Right lobe of liver (tissue), 6 donors: Measurements from ENCODE around the gene TFEB. TPM values are rescaled to one million over a fixed set of nuclear protein-coding genes. Genes with fewer than 3 reads are reported as not detected.

Experiments used
- ATAC-seq, 4 donors: fragments of 200-7000 bp; cut with Tn5 transposase; one replicate each; pipeline ENCODE4 v1.9.1; 2020; ENCODE audit warnings: mild to moderate bottlenecking in 4 of 4, moderate library complexity in 4 of 4
- DNase-seq, 3 donors: peaks; one replicate each; pipeline ENCODE4 v3.0.0-alpha.2; 2020
- H3K27ac ChIP-seq, 3 donors: fragments of 200-600 bp; one replicate each; pipeline ENCODE4 v1.8.0; 2022
- H3K27me3 ChIP-seq, 2 donors: fragments of 200-600 bp; one replicate each; pipeline ENCODE4 v1.8.0; 2022
- H3K36me3 ChIP-seq, 4 donors: fragments of 200-600 bp; sonication (generic) in 1 of 4; one replicate each; pipeline versions ENCODE4 v1.5.1 to v1.8.0; 2017 to 2022; ENCODE audit warnings: control low read depth in 1 of 4
- H3K4me1 ChIP-seq, 4 donors: fragments of 200-600 bp; sonication (generic) in 1 of 4; one replicate each; pipeline versions ENCODE4 v1.5.1 to v1.8.0; 2017 to 2022; ENCODE audit warnings: control low read depth in 1 of 4
- H3K4me3 ChIP-seq, 3 donors: fragments of 200-600 bp; one replicate each; pipeline ENCODE4 v1.8.0; 2022
- H3K9me3 ChIP-seq, 4 donors: fragments of 200-600 bp; sonication (generic) in 1 of 4; one replicate each; pipeline versions ENCODE4 v1.5.1 to v1.8.0; 2017 to 2022; ENCODE audit warnings: control low read depth in 1 of 4
- POLR2A ChIP-seq: fragments of 450-650 bp; IDR thresholded peaks from one replicate; pipeline ENCODE4 v1.6.1; 2017; ENCODE audit warnings: antibody characterized with exemption, mild to moderate bottlenecking
- WGBS: methylation state at CpG from one replicate; pipeline ENCODE4 v1.1.6; 2018; ENCODE audit warnings: low coverage, low lambda C conversion rate; ENCODE audit not compliant: insufficient coverage; ENCODE audit errors: missing lambda C conversion rate; 5-methylcytosine and 5-hydroxymethylcytosine counted together
- intact Hi-C, 2 donors: fragments of 100-400 bp; cut with DNase I; formaldehyde crosslinking; loops; one replicate each; pipeline versions ENCODE4 v1.11.2 to v1.14.1; 2022
- total RNA-seq, 6 experiments: library from RNA; depleted of rRNA in 2 of 6; stranded (reverse); fragments of >200 nt in 2 of 6; fragmentation: NEBNext Ultra II Directional in 3 of 6; extraction: Animal tissue kit (Norgen Biotek cat#: 25700) in 3 of 6; gene quantifications; one replicate each; pipeline versions ENCODE4 v1.1.0 to v1.2.4, GENCODE V29; 2016 to 2023
- TF ChIP-seq, protein P1 (sequence below), 4 donors: fragments of 200-600 bp in 3 of 4; fragments of 450-650 bp in 1 of 4; IDR thresholded peaks; one replicate each; pipeline versions ENCODE4 v1.5.1 to v1.8.0; 2016 to 2022; ENCODE audit warnings: antibody characterized with exemption in 4 of 4, mild to moderate bottlenecking in 2 of 4
- donor health status: DM: no; HTN: yes; CAD: no.
- donor health status: DM: no; HTN: no; CAD: no.
- donor health status: DM: no; HTN: no; CAD: no.
- donor health status: DM: no; HTN: yes; CAD: no.
- donor health status: DM: no; HTN: yes; CAD: no.

The TFEB gene
- total RNA-seq, 6 experiments from 2014 or later, result 4.5 to 9.2 (median 6.6) TPM

GRCh38 chr6:41705996-41706835, 29.2 kb downstream of the TFEB start:
- DNase-seq (peak in 2 of 3 donors; percentile 63 to 75), ATAC-seq (peak; percentile 64 to 78 (median 72))
- H3K4me3 ChIP-seq, result no peak overlapping the region
- H3K36me3 ChIP-seq, result no peaks in the 10 kb centered on the region
- TF ChIP-seq POLR2A, result no peak
- TF ChIP-seq, protein P1, sequence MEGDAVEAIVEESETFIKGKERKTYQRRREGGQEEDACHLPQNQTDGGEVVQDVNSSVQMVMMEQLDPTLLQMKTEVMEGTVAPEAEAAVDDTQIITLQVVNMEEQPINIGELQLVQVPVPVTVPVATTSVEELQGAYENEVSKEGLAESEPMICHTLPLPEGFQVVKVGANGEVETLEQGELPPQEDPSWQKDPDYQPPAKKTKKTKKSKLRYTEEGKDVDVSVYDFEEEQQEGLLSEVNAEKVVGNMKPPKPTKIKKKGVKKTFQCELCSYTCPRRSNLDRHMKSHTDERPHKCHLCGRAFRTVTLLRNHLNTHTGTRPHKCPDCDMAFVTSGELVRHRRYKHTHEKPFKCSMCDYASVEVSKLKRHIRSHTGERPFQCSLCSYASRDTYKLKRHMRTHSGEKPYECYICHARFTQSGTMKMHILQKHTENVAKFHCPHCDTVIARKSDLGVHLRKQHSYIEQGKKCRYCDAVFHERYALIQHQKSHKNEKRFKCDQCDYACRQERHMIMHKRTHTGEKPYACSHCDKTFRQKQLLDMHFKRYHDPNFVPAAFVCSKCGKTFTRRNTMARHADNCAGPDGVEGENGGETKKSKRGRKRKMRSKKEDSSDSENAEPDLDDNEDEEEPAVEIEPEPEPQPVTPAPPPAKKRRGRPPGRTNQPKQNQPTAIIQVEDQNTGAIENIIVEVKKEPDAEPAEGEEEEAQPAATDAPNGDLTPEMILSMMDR (IDR thresholded peaks at IDR 0.05), result peak; percentile 18 to 52 (median 39)
- H3K9me3 ChIP-seq, result no peaks in the 10 kb centered on the region
- H3K27me3 ChIP-seq, result no peaks in the 10 kb centered on the region
- 83% methylated on average over 1 of the region's 15 CpGs for WGBS
- intact Hi-C loops, result no loop called here
- peak overlapping the region in 2 of 3 donors; percentile 10 to 22 for H3K27ac ChIP-seq
- no peaks in the 10 kb centered on the region for H3K4me1 ChIP-seq

- DNase-seq (peak in 1 of 3 donors; percentile 65), ATAC-seq (no peak)
- Histone ChIP-seq H3K36me3 (no peaks in the 10 kb centered on the region), H3K27me3 (no peaks in the 10 kb centered on the region), H3K27ac (peak overlapping the region in 2 of 3 donors; percentile 10 to 22), H3K4me3 (no peak overlapping the region), H3K4me1 (no peaks in the 10 kb centered on the region), H3K9me3 (no peaks in the 10 kb centered on the region)
- WGBS, result 77% methylated on average over 4 of the region's 12 CpGs
- intact Hi-C loops, result no loop called here
- TF ChIP-seq, protein P1 (IDR thresholded peaks at IDR 0.05), result no peak
- no peak for TF ChIP-seq POLR2A
Observed at GRCh38 chr6:41705311-41705995, 30.0 kb downstream of the TFEB start.

DNA sequence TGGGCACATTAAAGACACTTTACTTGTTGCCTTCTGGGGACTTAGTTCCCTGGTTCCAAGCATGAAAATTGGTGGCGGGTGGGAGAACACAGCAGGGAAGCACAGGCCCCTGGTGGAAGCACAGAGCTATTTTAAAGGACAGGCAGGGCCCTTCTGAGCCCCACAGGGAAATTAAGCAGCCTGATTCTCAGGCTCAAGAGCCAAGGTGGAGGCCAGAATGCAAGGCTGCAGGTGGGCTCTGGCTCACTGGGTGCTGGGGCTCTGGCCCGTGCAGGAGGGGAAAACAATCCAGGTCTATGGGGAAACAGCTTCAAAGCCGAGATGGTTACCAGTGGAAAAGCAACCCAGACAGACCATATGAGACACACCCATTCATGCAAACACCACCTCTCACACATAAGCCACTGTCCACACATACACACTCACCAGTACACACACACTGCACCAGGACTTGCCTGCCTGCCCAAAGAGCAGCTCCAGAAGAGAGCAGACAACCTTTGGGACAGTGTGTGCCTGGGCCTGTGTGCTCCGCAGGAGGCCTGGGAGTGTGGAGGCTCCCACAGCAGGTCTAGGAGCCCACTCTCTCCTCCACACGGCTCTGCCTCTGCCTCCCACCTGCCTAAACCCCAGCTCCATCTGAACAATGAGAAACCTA, 30.6 kb downstream of the TFEB start:
- intact Hi-C loops, result no loop called here
- 82% methylated on average over 2 of the region's 5 CpGs for WGBS
- H3K9me3 ChIP-seq, result no peaks in the 10 kb centered on the region
- no peaks in the 10 kb centered on the region for H3K4me1 ChIP-seq
- TF ChIP-seq POLR2A, result no peak
- TF ChIP-seq, protein P1 (IDR thresholded peaks at IDR 0.05), result no peak
- no peak overlapping the region for H3K4me3 ChIP-seq
- no peak for ATAC-seq
- H3K27me3 ChIP-seq, result no peaks in the 10 kb centered on the region
- H3K27ac ChIP-seq, result no peak overlapping the region
- no peaks in the 10 kb centered on the region for H3K36me3 ChIP-seq
- DNase-seq, result peak in 1 of 3 donors; percentile 39

GRCh38 chr6:41704028-41704427, 31.4 kb downstream of the TFEB start:
- no peak for ATAC-seq
- Histone ChIP-seq H3K27me3 (no peaks in the 10 kb centered on the region), H3K4me3 (no peak overlapping the region), H3K27ac (no peak overlapping the region), H3K36me3 (no peaks in the 10 kb centered on the region), H3K9me3 (no peaks in the 10 kb centered on the region), H3K4me1 (no peaks in the 10 kb centered on the region)
- 84% methylated on average over 6 of the region's 7 CpGs for WGBS
- TF ChIP-seq, protein P1 (IDR thresholded peaks at IDR 0.05), result no peak
- TF ChIP-seq POLR2A, result no peak
- intact Hi-C loops, result no loop called here
- DNase-seq, result peak in 1 of 3 donors; percentile 37
